Lower leg skin (tissue), 4 donors: ENCODE data around the gene SH2D3A. TPM values are rescaled to one million over a fixed set of nuclear protein-coding genes. Genes with fewer than 3 reads are reported as not detected.

Experiments
- DNase-seq, 2 donors: peaks; one replicate each; pipeline ENCODE4 v3.0.0-alpha.2; 2019; ENCODE audit warnings: low spot score in 2 of 2
- H3K4me3 ChIP-seq: fragments of 200-600 bp; sonication (generic); 2 replicates; pipeline ENCODE4 v1.5.1; 2017; ENCODE audit warnings: mild to moderate bottlenecking, low read depth; ENCODE audit not compliant: poor library complexity, severe bottlenecking
- CTCF ChIP-seq, 3 donors: fragments of 450-650 bp; IDR thresholded peaks; one replicate each; pipeline ENCODE4 v1.5.1; 2016; ENCODE audit warnings: antibody characterized with exemption in 3 of 3, mild to moderate bottlenecking in 3 of 3, moderate library complexity in 2 of 3
- POLR2A ChIP-seq, 2 donors: fragments of 450-650 bp; IDR thresholded peaks; one replicate each; pipeline ENCODE4 v1.6.1; 2016 to 2017; ENCODE audit warnings: antibody characterized with exemption in 2 of 2, mild to moderate bottlenecking in 1 of 2, moderate library complexity in 1 of 2
- WGBS, 2 donors: methylation state at CpG; one replicate each; pipeline ENCODE4 v1.1.5; 2018; 5-methylcytosine and 5-hydroxymethylcytosine counted together
- intact Hi-C: fragments of 100-400 bp; cut with DNase I; formaldehyde crosslinking; loops from one replicate; pipeline ENCODE4 v1.15.0; 2023; ENCODE audit warnings: low total_unique reads
- total RNA-seq, 4 donors: library from RNA; depleted of rRNA; stranded (reverse); fragments of >200 nt; gene quantifications; one replicate each; pipeline ENCODE4 v1.1.0, GENCODE V29; 2016

SH2D3A gene
- total RNA-seq, 4 donors from 2014 or later: 53.0 to 142 (median 62.3) TPM

- H3K4me3 ChIP-seq: no peak overlapping the region
- no peak for TF ChIP-seq CTCF (IDR thresholded peaks at IDR 0.05)
- no peak for DNase-seq
- intact Hi-C loops: no loop called here
- WGBS, 2 donors: 90 to 93% methylated on average over 30 of the region's 30 CpGs
These were observed 36.1 kb downstream of the SH2D3A start for GRCh38 chr19:6730941-6731670.

- intact Hi-C loops: no loop called here
- no peak for DNase-seq
- H3K4me3 ChIP-seq: no peak overlapping the region
- 77 to 80% methylated on average over 26 to 27 of the region's 27 CpGs for WGBS, 2 donors
- TF ChIP-seq POLR2A (IDR thresholded peaks at IDR 0.05) (no peak), CTCF (IDR thresholded peaks at IDR 0.05) (no peak)
These were observed 37.0 kb downstream of the SH2D3A start for GRCh38 chr19:6730153-6730804.

GRCh38 chr19:6729573-6730152 is 37.6 kb downstream of the SH2D3A start:
- 93 to 95% methylated on average over 23 of the region's 23 CpGs for WGBS, 2 donors
- intact Hi-C loops: no loop called here

DNA sequence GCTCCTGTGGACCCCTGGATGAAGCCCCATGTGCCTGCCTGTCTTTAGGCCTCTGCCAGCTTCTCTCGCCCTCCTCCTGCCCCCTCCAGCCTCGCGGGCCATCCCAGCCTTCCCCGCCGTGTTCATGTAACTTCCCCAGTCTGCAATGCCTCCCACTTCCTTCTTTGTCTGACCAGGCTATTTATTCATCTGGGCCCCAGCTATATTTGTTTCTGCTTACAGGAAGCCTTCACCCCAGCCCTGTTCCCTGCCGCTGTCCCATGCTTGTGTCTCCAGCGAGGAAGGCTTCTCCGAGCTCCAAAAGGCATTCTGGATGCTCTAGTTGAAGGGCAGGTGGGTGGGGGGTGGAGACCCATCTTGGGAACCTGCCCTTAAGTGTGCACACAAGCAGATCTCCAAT is 38.9 kb downstream of the SH2D3A start:
- H3K4me3 ChIP-seq: no peak overlapping the region
- no peak for DNase-seq
- WGBS, 2 donors: 42 to 54% methylated on average over 8 of the region's 8 CpGs
- intact Hi-C loops: no loop called here
- TF ChIP-seq POLR2A (IDR thresholded peaks at IDR 0.05): no peak
- TF ChIP-seq CTCF (IDR thresholded peaks at IDR 0.05): no peak

More at GRCh38 chr19:6729573-6730152, 37.6 kb downstream of the SH2D3A start:
- TF ChIP-seq POLR2A (IDR thresholded peaks at IDR 0.05) (no peak), CTCF (IDR thresholded peaks at IDR 0.05) (no peak)
- no peak overlapping the region for H3K4me3 ChIP-seq
- DNase-seq: no peak

- no peak overlapping the region for H3K4me3 ChIP-seq
- 87 to 89% methylated on average over 16 of the region's 16 CpGs for WGBS, 2 donors
- TF ChIP-seq CTCF (IDR thresholded peaks at IDR 0.05) (no peak), POLR2A (IDR thresholded peaks at IDR 0.05) (no peak)
- intact Hi-C loops: no loop called here
- no peak for DNase-seq
These were observed 41.6 kb downstream of the SH2D3A start for GRCh38 chr19:6725513-6726231.
